ENCODE measurements around the gene ALPG. TPM values are rescaled to one million over a fixed set of nuclear protein-coding genes. Genes with fewer than 3 reads are reported as not detected.
"Not testable (repeated sequence)": the region's sequence is repeated elsewhere in the genome, so short reads cannot be mapped to it uniquely, and the experiment has no call there.

ALPG gene
- total and polyA plus RNA-seq, 7 donors: not detected

GRCh38 chr2:232390661-232391060 is 16.0 kb upstream of the ALPG start:
- 35 to 45% (median 36%) methylated on average over 3 of the region's 3 CpGs for WGBS, 3 donors
- H3K9me3 ChIP-seq: no peaks in the 10 kb centered on the region
- H3K4me1 ChIP-seq: no peaks in the 10 kb centered on the region
- intact Hi-C loops (cut with DNase I): no loop called here
- ATAC-seq: no peak
- DNase-seq: no peak
- TF ChIP-seq CTCF (IDR thresholded peaks at IDR 0.05): no peak
- H3K27me3 ChIP-seq (ENCODE audit: insufficient read depth in 3 of 3, low read length in 2 of 3): peaks cover 0 to 53% (median 8%) of the 10 kb centered on the region in 3 donors
- H3K27ac ChIP-seq: no peak overlapping the region
- H3K4me3 ChIP-seq: no peak overlapping the region
- no peaks in the 10 kb centered on the region for H3K36me3 ChIP-seq (ENCODE audit: insufficient read depth in 1 of 2, low read depth in 1 of 2)

- Histone ChIP-seq H3K27ac (no peak overlapping the region), H3K27me3 (ENCODE audit: insufficient read depth in 3 of 3, low read length in 2 of 3) (peaks cover 0 to 24% (median 0%) of the 10 kb centered on the region in 3 donors), H3K4me3 (no peak overlapping the region), H3K4me1 (no peaks in the 10 kb centered on the region), H3K9me3 (no peaks in the 10 kb centered on the region), H3K36me3 (ENCODE audit: insufficient read depth in 1 of 2, low read depth in 1 of 2) (no peaks in the 10 kb centered on the region)
- DNase-seq: no peak
- WGBS, 3 donors: 90 to 96% (median 92%) methylated on average over 8 of the region's 8 CpGs
- intact Hi-C loops (cut with DNase I): no loop called here
- TF ChIP-seq CTCF (IDR thresholded peaks at IDR 0.05): no peak
- no peak for ATAC-seq
Measured at GRCh38 chr2:232393556-232393955, 13.1 kb upstream of the ALPG start.

- H3K4me3 ChIP-seq; H3K9me3 ChIP-seq; ATAC-seq; DNase-seq; H3K27ac ChIP-seq; intact Hi-C loops (cut with DNase I); H3K36me3 ChIP-seq (ENCODE audit: insufficient read depth in 1 of 2, low read depth in 1 of 2); H3K4me1 ChIP-seq: not testable (repeated sequence)
- WGBS, 3 donors: 89 to 91% (median 91%) methylated on average over 7 of the region's 7 CpGs
- H3K27me3 ChIP-seq (ENCODE audit: insufficient read depth in 3 of 3, low read length in 2 of 3): peaks cover 0 to 16% (median 0%) of the 10 kb centered on the region in 3 donors
Measured at GRCh38 chr2:232394431-232394830, 12.2 kb upstream of the ALPG start.

GRCh38 chr2:232395586-232395985 is 11.1 kb upstream of the ALPG start:
- Histone ChIP-seq H3K4me3 (no peak overlapping the region), H3K36me3 (ENCODE audit: insufficient read depth in 1 of 2, low read depth in 1 of 2) (no peaks in the 10 kb centered on the region), H3K9me3 (no peaks in the 10 kb centered on the region), H3K4me1 (no peaks in the 10 kb centered on the region), H3K27me3 (ENCODE audit: insufficient read depth in 3 of 3, low read length in 2 of 3) (peaks cover 0 to 10% (median 0%) of the 10 kb centered on the region in 3 donors), H3K27ac (no peak overlapping the region)
- WGBS, 3 donors: 72 to 86% (median 81%) methylated on average over 1 of the region's 1 CpG
- TF ChIP-seq CTCF (IDR thresholded peaks at IDR 0.05): no peak
- intact Hi-C loops (cut with DNase I): no loop called here
- ATAC-seq (no peak), DNase-seq (no peak)

- ATAC-seq: no peak
- Histone ChIP-seq H3K9me3 (no peaks in the 10 kb centered on the region), H3K36me3 (ENCODE audit: insufficient read depth in 1 of 2, low read depth in 1 of 2) (no peaks in the 10 kb centered on the region), H3K27ac (no peak overlapping the region), H3K27me3 (ENCODE audit: insufficient read depth in 3 of 3, low read length in 2 of 3) (peaks cover 0 to 10% (median 0%) of the 10 kb centered on the region in 3 donors), H3K4me3 (no peak overlapping the region), H3K4me1 (no peaks in the 10 kb centered on the region)
- DNase-seq: no peak
- TF ChIP-seq CTCF (IDR thresholded peaks at IDR 0.05): no peak
- 34 to 51% (median 43%) methylated on average over 2 of the region's 2 CpGs for WGBS, 3 donors
- intact Hi-C loops (cut with DNase I): no loop called here
Measured at GRCh38 chr2:232396683-232397082, 10.0 kb upstream of the ALPG start.

Measured in psoas muscle (tissue), 8 donors.